Lung (tissue), 13 donors: ENCODE measurements around the gene HACE1. TPM values are rescaled to one million over a fixed set of nuclear protein-coding genes. Genes with fewer than 3 reads are reported as not detected.

ENCODE experiments used
- ATAC-seq: fragments of 200-7000 bp; cut with Tn5 transposase; one replicate; pipeline ENCODE4 v1.9.1; 2020; ENCODE audit warnings: moderate number of reproducible peaks; ENCODE audit not compliant: insufficient read depth, low FRiP score
- DNase-seq, 3 donors: peaks; one replicate each; pipeline ENCODE4 v3.0.0-alpha.2; 2013 to 2017
- H3K27ac ChIP-seq, 2 donors: one replicate each; pipeline ENCODE4 v1.5.1; 2013; ENCODE audit warnings: mild to moderate bottlenecking in 2 of 2, moderate library complexity in 2 of 2, control low read depth in 1 of 2, inconsistent platforms in 1 of 2, low read depth in 1 of 2, low read length in 1 of 2
- H3K27me3 ChIP-seq, 3 donors: one replicate each; pipeline ENCODE4 v1.5.1; 2013; ENCODE audit warnings: low read length in 2 of 3; ENCODE audit not compliant: control insufficient read depth in 3 of 3, insufficient read depth in 3 of 3
- H3K36me3 ChIP-seq, 4 donors: one replicate each; pipeline ENCODE4 v1.5.1; 2013; ENCODE audit warnings: low read length in 4 of 4, mild to moderate bottlenecking in 1 of 4, moderate library complexity in 1 of 4; ENCODE audit not compliant: control insufficient read depth in 4 of 4, insufficient read depth in 4 of 4
- H3K4me1 ChIP-seq, 5 donors: one replicate each; pipeline ENCODE4 v1.5.1; 2013; ENCODE audit warnings: low read length in 5 of 5, mild to moderate bottlenecking in 2 of 5, moderate library complexity in 1 of 5; ENCODE audit not compliant: control insufficient read depth in 5 of 5, insufficient read depth in 5 of 5
- H3K4me3 ChIP-seq: one replicate; pipeline ENCODE4 v1.5.1; 2013; ENCODE audit warnings: mild to moderate bottlenecking, control low read depth, moderate library complexity
- H3K9ac ChIP-seq, 2 donors: one replicate each; pipeline ENCODE4 v1.5.1; 2013; ENCODE audit warnings: low read length in 2 of 2, control low read depth in 1 of 2; ENCODE audit not compliant: insufficient read depth in 1 of 2
- H3K9me3 ChIP-seq, 4 donors: one replicate each; pipeline ENCODE4 v1.5.1; 2013; ENCODE audit warnings: low read length in 3 of 4, mild to moderate bottlenecking in 1 of 4, moderate library complexity in 1 of 4; ENCODE audit not compliant: control insufficient read depth in 4 of 4, insufficient read depth in 3 of 4
- CTCF ChIP-seq: IDR thresholded peaks from 2 replicates; pipeline ENCODE4 v1.5.1; 2012; ENCODE audit warnings: mild to moderate bottlenecking; ENCODE audit errors: control extremely low read depth, extremely low read depth
- WGBS, 2 donors: extraction: QIAGEN DNeasy Blood & Tissue Kit; methylation state at CpG; one replicate each; pipeline ENCODE4 v1.1.7; 2013; 5-methylcytosine and 5-hydroxymethylcytosine counted together
- polyA plus RNA-seq, 2 donors: library from polyadenylated mRNA; stranded (reverse); fragments of 200-250 nt; gene quantifications; one replicate each; pipeline ENCODE4 v1.2.1, GENCODE V29; 2013
- small RNA-seq: library from RNA; depleted of rRNA; stranded (forward); fragments of <200 nt; gene quantifications from one replicate; pipeline ENCODE3, GENCODE V24; 2014; ENCODE audit warnings: low replicate concordance
- total RNA-seq, 2 donors: library from RNA; depleted of rRNA in 1 of 2; stranded (reverse); fragments of >200 nt in 1 of 2; gene quantifications; one replicate each; pipeline ENCODE4 v1.2.1, GENCODE V29; 2014 to 2021
- donor health status: control.
- donor health status: control.
- donor health status: Bipolar disorder and iron deficiency.
- donor health status: healthy.
- donor health status: DM: yes; HTN: yes; CAD: no.

The HACE1 gene
- total and polyA plus RNA-seq, 4 donors: 4.6 to 38.0 (median 9.4) TPM

- no peak overlapping the region for H3K9ac ChIP-seq
- TF ChIP-seq CTCF: no peak
- no peak overlapping the region for H3K27ac ChIP-seq
- 71 to 72% methylated on average over 2 of the region's 2 CpGs for WGBS, 2 donors
- DNase-seq: no peak
- H3K27me3 ChIP-seq: no peaks in the 10 kb centered on the region
- no peaks in the 10 kb centered on the region for H3K36me3 ChIP-seq
- peaks cover 0 to 1% (median 0%) of the 10 kb centered on the region in 5 donors for H3K4me1 ChIP-seq
- H3K4me3 ChIP-seq: no peak overlapping the region
- H3K9me3 ChIP-seq: peaks cover 0 to 7% (median under 1%) of the 10 kb centered on the region in 4 donors
- ATAC-seq: no peak
Measured at GRCh38 chr6:104680539-104680938, 179.2 kb downstream of the HACE1 start.

- no peak for TF ChIP-seq CTCF
- H3K9me3 ChIP-seq: peaks cover 0 to 7% (median 1%) of the 10 kb centered on the region in 4 donors
- H3K27me3 ChIP-seq: no peaks in the 10 kb centered on the region
- ATAC-seq: no peak
- H3K9ac ChIP-seq: no peak overlapping the region
- no peak overlapping the region for H3K27ac ChIP-seq
- peaks cover 0 to 1% (median 0%) of the 10 kb centered on the region in 5 donors for H3K4me1 ChIP-seq
- no peaks in the 10 kb centered on the region for H3K36me3 ChIP-seq
- no peak overlapping the region for H3K4me3 ChIP-seq
- WGBS, 2 donors: 97 to 100% methylated on average over 1 of the region's 1 CpG
- DNase-seq: no peak
Measured at GRCh38 chr6:104679971-104680370, 179.7 kb downstream of the HACE1 start.

Small RNA genes within 50 kb of the gene (small RNA-seq; reads per million reads assigned to genes)
- gene RNU6-897P: not detected

Other genes starting within 250 kb of the HACE1 start
- gene LIN28B, start 97.2 kb upstream of the HACE1 start, total RNA-seq: under 1 TPM; 0.12 to 0.14 TPM
- gene LIN28B, start 97.2 kb upstream of the HACE1 start, polyA plus RNA-seq: not detected